ENCODE measurements around the gene CEACAM19. TPM values are rescaled to one million over a fixed set of nuclear protein-coding genes. Genes with fewer than 3 reads are reported as not detected.

Gene CEACAM19
- total and polyA plus RNA-seq, 2 of the 13 experiments (the other 11 are each of a cell fraction or from before 2014, with no cell fraction given): 1.3 to 4.0 TPM

- TF ChIP-seq KIAA2018 (CRISPR knock-in tag; IDR thresholded peaks at IDR 0.05; ENCODE audit: borderline replicate concordance) (no peak), ZFP41 (CRISPR knock-in tag; IDR thresholded peaks at IDR 0.05; ENCODE audit: borderline replicate concordance) (no peak), ZNF12 (CRISPR knock-in tag; IDR thresholded peaks at IDR 0.05) (no peak), TEAD3 (CRISPR knock-in tag; optimal IDR thresholded peaks at IDR 0.05; ENCODE audit: borderline replicate concordance) (peak; percentile 96), GZF1 (CRISPR knock-in tag; IDR thresholded peaks at IDR 0.05) (no peak), ZHX2 (IDR thresholded peaks at IDR 0.05; ENCODE audit: low read depth) (no peak), ZHX2 (CRISPR knock-in tag; IDR thresholded peaks at IDR 0.05; ENCODE audit: borderline replicate concordance) (no peak), ZHX1 (CRISPR knock-in tag; IDR thresholded peaks at IDR 0.05; ENCODE audit: low read depth) (no peak)
Observed at GRCh38 chr19:44626048-44626624, 45.1 kb upstream of the CEACAM19 start (continued).
